G401 (cell line): ENCODE measurements around the gene UBA7. TPM values are rescaled to one million over a fixed set of nuclear protein-coding genes. Genes with fewer than 3 reads are reported as not detected.
A peak's percentile ranks its signal among the peaks of the same experiment; 100 is the strongest.
"Not testable (repeated sequence)": the region's sequence is repeated elsewhere in the genome, so short reads cannot be mapped to it uniquely, and the experiment has no call there.

Source experiments
- DNase-seq: peaks from one replicate; pipeline ENCODE4 v3.0.0-alpha.2; 2015; ENCODE audit warnings: low spot score
- in situ Hi-C: cut with HindIII; loops from 2 replicates; pipeline ENCODE4 v1.10.0; 2016; ENCODE audit warnings: low sequenced_read_pairs, mixed read lengths
- total RNA-seq: library from RNA; depleted of rRNA; stranded (reverse); fragments of >200 nt; shearing (Covaris generic); gene quantifications from 2 replicates; pipeline ENCODE4 v1.2.3, GENCODE V29; 2014

The UBA7 gene
- total RNA-seq, 1 experiment from 2014 or later: 0.14 TPM

DNA sequence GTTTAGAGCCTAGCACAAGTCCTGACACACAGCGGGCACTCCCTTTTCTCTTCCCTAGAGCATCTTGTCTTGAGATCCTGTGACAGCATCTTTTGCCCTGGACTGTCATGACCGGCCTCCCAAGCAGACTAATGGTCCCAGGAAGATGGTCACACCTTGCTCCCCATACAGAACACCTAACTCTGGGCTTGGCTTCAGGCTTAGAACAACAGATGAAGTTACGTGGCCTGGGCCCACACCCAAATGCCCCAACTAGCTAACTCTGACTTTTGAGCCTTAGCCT is 26.6 kb downstream of the UBA7 start:
- in situ Hi-C loops: no loop called here
- no peak for DNase-seq

DNA sequence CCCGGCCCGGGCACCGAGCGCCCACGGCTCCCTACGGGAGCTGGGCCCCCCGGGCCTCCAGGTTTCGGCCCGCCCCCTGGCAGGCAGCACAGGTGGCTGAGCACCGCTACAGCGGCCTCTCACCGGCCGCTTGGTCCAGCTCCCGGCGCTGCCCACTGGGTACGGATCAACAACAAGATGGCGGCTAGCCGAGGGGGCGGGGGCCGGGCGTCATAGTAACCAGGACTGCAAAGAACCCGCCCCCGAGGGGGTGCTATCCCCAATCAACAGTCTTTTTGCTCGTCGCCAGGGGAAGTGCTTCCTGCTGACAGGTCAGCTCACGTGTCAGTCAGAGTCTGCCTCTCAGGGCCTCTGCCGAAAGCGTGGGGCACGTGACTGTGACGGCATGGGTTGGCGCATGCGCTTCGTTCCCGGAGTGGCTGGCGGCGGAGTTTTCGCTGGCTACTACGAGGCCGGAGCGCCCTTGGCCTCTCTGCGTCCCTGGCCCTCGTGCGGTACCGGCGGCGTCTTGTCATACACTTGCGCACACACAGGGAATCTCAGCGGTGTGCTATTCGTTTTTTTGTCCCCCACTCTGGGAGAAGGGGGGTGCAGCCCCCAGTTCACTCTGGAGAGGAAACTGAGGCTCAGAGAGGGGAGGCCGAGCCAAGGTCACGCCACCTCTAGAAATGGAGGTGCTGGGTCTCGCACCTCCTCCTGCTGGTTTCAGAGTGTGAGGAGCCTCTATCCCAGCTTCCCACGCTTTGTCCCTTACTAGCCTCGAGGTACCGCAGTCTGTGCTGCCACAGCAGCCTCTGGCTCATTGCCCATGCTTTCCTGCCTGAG is 27.2 kb downstream of the UBA7 start, which contains the start of gene IP6K1:
TSS of gene IP6K1 (minus strand) at position 186 of the 825 bp plus-strand sequence. CDS start 38,502 bp downstream, outside the sequence.
- in situ Hi-C loops: no loop called here
- DNase-seq: peak; percentile 100

DNA sequence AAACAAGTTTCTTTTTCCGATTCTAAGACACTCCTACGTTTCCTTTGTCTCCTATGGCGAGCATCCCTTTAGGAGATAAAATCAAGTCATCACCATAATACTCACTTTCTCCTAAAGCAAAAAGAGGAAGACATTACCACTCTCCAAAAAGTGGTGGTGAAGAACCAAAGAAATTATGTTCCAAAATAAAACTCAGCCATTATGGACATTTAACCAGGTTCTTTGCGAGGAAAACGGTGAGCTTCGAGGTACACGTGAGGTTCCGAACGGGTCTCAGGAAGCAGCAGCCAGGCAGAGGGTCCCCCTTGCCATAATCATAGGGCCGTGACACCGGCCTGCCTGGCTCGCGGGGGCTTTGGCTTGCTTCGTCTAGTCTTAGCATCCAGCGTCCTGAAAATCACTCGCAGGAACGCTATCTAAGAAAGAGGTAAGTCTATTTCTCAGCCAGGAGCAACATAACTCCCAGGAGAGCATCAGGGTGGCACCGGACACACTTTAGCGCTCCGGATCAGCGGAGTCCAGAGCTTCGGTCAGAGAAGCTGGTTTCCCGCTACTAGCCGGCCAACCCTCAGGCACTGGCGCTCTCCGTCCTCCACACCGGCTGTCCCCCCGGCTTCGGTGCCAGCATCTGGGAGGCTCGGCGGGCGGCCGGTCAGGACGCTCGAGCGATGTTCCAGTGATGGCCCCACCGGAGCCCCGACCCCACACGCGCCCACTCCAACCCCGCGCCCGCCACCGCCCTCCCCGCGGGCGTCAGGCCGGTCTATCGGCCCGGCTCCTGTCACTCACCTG is 28.0 kb downstream of the UBA7 start:
- DNase-seq: peak; percentile 58
- in situ Hi-C loops: no loop called here

DNA sequence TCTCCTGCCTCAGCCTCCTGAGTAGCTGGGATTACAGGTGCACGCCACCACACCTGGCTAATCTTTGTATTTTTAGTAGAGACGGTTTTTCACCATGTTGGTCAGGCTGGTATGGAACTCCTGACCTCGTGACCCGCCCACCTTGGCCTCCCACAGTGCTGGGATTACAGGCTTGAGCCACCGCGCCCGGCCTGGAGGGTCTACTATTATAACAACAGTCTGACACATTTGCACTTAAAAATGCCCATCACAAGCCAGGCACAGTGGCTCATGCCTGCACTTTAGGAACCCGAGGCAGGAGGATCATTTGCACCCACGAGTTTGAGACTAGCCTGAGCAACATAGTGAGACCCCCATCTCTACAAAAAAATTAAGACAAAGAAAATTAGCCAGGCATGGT is 31.5 kb downstream of the UBA7 start:
- in situ Hi-C loops, DNase-seq: not testable (repeated sequence)

DNA sequence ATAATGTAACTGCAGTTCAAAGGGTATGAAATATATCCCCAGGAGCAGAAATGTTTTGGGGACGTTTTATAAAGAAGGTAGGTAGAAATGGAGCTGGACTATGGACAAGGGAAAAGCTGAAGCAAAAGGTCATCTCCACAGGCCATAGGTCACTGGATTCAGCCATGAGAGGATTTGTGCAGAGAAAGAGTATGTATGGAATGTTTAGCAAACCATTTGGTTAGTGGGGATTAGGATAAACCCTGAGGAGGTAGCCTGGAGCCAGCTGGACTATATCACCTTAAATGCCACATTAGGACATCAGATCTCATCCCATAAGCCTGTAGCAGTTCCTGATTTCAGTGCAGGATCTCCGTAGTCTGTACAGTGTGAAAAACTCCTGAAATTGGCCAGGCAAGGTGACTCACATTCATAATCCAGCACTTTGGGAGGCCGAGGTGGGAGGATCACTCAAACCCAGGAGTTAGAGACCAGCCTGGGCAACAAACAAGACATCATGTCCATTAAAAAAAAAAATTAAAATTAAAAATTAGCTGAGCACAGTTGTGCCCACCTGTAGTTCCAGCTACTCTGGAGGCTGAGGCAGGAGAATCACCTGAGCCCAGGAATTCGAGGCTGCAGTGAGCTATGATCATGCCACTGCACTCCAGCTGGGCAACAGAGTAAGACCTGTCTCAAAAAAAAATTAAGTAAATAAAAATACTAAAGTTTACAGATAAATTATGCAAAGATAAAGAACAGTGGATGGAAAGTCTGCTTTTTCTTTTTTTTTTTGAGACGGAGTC is 32.1 kb downstream of the UBA7 start:
- in situ Hi-C loops: no loop called here
- no peak for DNase-seq

DNA sequence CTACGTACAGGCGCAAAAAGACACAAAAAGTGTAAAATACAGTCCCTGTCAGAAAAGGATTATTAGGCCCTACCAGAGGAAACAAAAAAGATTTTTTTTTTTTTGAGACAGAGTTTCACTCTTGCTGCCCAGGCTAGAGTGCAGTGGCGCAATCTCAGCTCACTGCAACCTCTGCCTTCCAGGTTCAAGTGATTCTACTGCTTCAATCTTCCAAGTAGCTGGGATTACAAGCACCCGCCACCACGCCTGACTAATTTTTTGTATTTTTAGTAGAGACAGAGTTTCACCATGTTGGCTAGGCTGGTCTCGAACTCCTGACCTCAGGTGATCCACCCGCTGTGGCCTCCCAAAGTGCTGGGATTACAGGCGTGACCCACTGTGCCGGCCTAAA is 32.8 kb downstream of the UBA7 start:
- in situ Hi-C loops, DNase-seq: not testable (repeated sequence)

DNA sequence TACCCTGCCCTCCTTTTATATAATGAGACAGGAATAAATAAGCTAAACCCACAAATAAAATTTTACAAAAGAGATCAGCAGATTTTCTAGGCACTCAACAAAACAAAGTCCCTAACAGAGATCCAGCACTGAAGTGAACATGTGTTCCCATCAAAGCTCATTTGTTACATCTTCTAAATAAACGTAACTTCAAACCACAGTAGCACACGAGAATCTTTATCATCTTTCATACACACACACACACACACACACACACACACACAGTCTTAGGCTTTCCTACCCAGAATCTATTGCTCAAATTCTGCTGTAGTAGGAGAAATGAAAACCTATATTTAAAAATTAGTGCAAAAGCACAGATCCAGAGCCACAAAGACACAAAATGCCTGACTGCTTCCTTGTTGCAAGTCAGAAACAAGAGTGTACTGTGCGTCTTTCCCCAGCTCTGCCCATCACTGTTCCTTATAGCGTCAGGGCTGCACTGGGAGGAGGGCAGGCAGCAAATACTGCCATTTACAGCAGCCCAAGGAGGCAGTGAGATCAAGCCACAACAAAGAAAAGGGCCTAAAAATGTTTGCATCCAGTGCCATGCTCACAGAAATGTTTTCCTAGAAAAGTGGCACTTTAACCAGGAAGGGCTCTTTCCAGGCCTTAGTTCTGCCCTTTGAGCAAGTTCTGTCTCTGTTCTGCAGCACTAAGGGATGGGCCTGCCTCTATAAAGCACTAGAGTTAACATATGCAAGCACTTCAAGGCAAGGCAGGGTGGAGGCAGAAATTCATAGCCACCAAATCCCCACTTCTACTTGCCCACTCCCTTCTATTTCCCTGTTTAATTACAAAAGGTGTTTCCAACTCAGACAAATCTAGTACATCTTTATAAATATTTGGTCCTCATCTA is 33.4 kb downstream of the UBA7 start:
- no peak for DNase-seq
- in situ Hi-C loops: no loop called here

DNA sequence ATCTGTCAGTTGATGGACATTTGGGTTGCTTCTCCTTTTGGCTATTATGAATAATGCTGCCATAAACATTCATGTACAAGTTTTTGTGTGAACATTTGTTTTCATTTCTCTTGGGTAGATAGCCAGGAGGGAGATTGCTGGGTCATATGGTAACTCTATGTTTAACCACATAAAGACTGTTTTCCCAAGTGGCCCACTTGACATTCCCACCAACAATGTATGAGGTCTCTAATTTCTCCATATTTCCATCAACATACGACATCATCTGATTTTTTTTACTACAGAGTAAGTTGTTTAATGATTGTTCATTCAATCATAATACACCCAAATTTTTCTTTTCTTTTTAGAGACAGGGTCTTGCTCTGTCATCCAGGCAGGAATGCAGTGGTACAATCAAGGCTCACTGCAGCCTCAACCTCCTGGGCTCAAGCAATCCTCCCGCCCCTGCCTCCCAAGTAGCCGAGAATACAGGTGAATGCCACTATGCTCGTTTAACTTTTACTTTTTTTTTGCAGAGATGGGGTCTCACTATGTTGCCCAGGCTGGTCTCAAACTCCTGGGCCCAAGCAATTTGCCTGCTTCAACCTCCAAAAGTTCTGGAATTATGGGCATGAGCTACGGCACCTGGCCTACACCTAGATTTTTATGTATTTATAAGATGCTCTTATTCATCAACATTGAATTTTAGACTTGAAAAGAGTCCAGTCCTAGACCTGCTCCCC is 34.2 kb downstream of the UBA7 start:
- no peak for DNase-seq
- in situ Hi-C loops: no loop called here

DNA sequence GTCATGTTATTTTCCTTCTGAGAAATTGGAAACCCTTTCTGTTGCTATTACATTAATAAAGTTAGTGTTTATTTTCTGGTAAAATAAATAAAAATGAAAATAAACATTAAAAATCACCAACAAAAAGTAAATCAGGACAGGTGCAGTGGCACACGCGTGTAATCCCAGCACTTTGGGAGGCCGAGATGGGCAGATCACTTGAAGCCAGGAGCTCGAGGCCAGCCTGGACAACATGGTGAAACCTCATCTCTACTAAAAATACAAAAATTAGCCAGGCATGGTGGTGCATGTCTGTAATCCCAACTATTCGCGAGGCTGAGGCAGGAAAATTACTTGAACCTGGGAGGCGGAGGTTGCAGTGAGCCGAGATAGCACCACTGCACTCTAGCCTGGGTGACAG is 37.7 kb downstream of the UBA7 start:
- DNase-seq, in situ Hi-C loops: not testable (repeated sequence)

DNA sequence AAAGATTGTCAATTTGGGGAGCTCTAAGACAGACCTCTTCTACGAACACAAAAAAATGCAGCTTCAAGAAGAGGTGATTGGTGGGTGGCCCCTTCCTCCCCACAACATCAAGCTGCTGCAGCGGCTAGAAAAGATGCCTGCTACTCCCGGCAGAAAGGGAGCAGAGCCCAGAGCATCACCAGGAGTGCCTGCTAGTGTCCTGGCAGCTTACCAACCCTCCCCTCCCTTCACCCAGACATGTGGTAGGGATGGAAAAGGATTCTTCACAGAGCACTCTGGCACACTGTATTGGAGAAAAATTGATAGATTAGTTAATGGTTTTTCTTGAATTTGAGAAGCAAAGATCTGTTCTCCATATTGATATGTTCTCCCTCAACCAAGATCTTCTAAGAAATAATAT is 38.2 kb downstream of the UBA7 start:
- DNase-seq: peak; percentile 79
- in situ Hi-C loops: no loop called here

DNA sequence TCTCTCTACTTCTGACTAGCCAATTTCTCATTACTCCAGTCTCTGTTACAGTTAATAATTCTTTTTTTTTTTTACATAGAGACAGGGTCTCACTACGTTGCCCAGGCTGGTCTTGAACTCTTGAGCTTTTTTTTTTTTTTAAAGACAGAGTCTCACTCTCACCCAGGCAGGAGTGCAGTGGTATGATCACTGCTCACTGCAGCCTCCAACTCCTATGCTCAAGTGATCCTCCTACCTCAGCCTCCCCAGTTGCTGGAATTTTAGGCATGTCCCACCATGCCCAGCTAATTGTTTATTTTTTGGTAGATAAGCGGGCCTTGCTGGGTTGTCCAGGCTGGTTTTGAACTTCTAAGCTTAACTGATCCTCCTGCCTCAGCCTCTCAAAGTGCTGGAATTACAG is 41.0 kb downstream of the UBA7 start:
- in situ Hi-C loops: no loop called here

DNA sequence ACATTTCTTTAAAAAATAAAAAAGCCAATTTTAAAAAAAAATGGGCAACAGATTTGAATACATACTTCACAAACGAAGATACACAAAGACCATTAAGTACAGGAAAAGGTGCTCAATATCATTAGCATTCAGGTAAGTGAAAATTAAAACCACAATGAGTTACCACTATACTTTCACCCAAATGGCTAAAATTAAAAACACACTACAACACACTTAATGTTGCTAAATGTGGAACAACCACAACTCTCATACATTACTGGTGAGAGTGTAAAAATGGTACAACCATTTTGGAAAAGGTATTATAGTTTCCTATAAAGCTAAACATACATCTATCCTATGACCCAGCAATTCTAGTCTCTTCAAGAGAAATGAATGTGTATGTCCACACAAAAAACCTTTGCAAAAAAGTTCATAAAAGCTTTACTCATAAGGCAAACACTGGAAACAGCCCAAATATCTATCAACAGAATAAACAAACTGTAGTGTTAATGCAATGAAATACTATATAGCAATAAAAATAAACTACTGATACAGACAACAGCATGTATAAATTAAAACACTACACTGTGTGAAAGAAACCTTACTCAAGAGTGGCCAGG is 42.3 kb downstream of the UBA7 start:
- in situ Hi-C loops: no loop called here

More for the DNA sequence above, 41.0 kb downstream of the UBA7 start:
- no peak for DNase-seq

DNA sequence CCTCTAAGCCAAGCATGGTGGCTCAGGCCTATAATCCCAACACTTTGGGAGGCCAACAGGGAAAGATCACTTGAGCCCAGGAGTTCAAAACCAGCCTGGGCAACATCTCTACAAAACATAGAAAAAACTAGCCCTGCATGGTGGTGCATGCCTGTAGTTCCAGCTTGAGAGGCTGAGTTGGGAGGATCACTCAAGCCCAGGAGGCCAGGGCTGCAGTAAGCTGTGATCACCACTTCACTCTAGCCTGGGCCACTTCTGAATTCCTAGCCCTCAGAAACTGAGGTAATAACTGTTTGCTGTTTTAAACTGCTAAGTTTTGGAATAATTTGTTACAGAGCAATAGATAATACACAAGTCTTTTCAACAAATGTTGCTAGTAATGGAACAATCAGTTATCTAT is 43.8 kb downstream of the UBA7 start:
- in situ Hi-C loops: no loop called here
- DNase-seq: no peak

More for the DNA sequence above, 42.3 kb downstream of the UBA7 start:
- no peak for DNase-seq

DNA sequence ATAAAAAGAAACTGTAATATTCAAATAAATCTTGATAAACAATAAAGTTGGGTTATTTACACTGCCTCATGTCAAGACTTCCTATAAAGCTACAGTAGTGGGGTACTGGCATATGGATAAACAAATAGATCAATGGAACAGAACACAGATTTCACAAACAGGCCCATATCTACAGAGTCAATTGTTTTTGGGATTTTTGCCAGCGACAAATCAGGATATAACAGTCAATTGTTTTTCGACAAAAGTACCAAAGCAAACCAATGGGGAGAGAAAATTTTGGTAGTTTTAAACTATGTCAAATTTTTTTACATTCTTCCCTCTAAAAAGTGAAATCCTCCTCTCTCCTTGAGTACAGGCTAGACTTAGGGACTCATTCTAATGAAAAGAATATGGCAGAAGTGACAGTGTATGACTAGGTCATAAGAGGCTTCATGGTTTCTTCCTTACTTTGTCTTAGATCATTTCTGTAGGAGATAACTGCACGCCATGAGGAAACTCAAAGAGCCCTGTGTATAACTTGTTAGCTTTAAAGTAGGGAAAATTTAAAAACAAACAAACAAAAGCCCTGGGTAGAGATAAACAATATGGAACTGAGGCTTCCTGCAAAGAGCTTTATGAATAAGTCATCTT is 44.4 kb downstream of the UBA7 start:
- in situ Hi-C loops: no loop called here
- no peak for DNase-seq

DNA sequence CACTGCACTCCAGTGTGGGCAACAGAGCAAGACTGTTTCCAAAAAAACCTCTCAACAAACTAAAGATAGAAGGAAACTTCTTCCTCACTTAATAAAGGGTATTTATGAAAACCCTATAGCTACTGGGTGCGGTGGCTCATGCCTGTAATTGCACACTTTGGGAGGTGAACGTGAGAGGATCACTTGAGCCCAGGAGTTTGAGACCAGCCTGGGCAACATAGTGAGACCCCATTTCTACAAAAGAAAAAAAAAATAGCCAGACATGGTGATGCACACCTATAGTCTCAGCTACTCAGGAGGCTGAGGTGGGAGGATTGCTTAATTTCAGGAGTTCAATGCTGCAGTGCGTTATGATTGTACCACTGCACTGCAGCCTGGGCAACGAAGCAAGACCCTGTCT is 49.8 kb downstream of the UBA7 start:
- no peak for DNase-seq
- in situ Hi-C loops: no loop called here

DNA sequence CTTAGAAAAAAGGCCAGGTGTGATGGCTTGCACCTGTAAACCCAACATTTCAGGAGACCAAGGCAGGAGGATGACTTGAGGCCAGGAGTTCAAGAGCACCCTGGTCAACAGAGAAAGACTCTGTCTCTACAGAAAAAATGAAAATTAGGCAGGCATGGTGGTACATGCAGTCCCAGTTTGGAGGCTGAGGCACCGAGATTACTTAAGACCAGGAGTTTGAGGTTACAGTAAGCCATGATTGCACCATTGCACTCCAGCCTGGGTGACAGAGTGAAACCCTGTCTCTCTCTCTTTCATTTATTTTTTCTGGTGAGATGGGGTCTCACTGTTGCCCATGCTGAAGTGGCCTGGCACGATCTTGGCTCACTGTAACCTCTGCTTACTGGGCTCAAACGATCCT is 52.1 kb downstream of the UBA7 start:
- in situ Hi-C loops: no loop called here
- no peak for DNase-seq

DNA sequence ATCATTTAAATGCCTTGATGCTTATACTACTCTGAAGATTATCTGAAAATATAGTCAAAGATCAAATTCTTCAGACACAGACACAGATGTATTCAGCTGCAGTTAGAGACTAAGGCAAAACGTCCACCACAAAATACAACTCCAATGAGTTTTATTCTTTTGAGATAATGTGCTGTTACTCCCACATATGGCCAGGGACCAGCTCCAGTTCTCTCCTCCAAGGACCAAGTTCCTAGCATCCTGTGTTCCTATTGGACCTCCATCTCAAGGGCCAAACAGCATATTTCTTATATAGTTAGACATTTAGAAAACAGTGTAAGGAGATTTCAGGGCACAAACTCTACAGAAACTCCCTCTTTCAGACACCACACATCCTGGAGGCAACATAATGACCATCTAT is 54.5 kb downstream of the UBA7 start:
- in situ Hi-C loops: no loop called here
- DNase-seq: no peak
